ENCODE data around the gene RUNX1.

The RUNX1 gene

DNA sequence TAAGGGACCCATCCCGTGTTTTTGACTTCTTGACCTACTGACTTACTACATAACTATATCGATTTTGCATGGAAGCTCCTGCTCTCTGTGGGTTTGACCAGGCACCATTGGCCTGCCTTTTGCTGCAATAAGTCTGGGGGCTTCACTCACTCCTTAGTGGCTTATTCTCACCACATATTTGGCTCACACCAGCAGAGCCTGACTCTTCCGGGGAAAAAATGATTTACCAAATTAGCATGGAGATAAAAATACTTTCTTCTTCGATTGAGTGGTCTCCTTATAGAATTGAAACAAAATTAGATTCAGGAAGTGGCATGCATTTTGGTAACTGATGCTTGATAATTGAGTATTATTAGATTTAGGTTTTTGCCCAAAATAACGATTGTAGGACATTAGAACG, 129.7 kb downstream of the RUNX1 start:
- TF ChIP-seq, protein P1, sequence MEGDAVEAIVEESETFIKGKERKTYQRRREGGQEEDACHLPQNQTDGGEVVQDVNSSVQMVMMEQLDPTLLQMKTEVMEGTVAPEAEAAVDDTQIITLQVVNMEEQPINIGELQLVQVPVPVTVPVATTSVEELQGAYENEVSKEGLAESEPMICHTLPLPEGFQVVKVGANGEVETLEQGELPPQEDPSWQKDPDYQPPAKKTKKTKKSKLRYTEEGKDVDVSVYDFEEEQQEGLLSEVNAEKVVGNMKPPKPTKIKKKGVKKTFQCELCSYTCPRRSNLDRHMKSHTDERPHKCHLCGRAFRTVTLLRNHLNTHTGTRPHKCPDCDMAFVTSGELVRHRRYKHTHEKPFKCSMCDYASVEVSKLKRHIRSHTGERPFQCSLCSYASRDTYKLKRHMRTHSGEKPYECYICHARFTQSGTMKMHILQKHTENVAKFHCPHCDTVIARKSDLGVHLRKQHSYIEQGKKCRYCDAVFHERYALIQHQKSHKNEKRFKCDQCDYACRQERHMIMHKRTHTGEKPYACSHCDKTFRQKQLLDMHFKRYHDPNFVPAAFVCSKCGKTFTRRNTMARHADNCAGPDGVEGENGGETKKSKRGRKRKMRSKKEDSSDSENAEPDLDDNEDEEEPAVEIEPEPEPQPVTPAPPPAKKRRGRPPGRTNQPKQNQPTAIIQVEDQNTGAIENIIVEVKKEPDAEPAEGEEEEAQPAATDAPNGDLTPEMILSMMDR (IDR thresholded peaks at IDR 0.05; ENCODE audit: low read depth, low read length) = no peak
- DNase-seq (ENCODE audit: low read depth in 2 of 2) = no peak
- H3K4me3 ChIP-seq (replicated peaks in 1 of 2; ENCODE audit: low read depth in 2 of 2, low read length in 2 of 2) = no peak overlapping the region

DNA sequence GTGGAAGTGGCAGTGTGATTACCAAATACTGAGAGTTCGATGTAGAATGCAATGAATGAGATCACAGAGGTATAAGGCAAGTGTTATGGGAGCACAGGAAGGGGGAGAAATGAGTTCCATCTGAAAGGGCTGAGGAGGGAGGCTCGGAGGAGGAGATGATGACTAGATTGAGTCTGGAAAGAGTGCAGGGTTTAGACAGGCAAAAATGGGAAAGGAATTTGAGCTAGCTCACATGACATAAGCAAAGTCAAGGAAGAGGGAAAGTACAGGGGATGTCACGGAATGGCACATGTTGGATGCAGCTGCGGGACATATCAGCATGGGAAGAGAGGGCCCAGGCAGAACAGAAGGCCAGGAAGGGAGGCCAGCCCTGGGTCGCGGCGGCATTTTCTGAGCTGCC, 132.7 kb downstream of the RUNX1 start:
- H3K4me3 ChIP-seq (replicated peaks in 1 of 2; ENCODE audit: low read depth in 2 of 2, low read length in 2 of 2) = no peak overlapping the region
- TF ChIP-seq, protein P1 (IDR thresholded peaks at IDR 0.05; ENCODE audit: low read depth, low read length) = no peak

DNA sequence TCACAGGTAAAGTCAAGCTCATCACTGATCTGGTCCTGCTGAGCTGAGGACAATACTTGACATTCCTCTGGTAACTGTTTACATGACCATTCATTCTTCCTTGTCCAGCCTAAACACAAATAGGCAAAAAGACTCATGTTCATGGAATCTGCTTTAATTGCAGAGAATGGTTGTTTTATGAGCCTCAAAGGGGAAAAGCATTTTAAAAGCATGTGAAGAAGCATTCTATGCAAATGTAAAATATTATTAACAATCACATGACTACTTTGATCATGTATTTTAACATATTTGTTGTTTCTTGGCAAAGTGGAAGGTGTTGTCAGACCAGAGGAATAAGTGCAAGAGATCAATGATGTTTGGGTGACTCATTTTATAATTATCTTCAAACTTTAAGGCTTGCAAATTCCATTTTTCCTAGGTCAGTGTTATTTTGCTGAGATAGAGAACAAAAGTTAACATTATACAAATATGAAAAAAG, 133.7 kb downstream of the RUNX1 start:
- TF ChIP-seq, protein P1 (IDR thresholded peaks at IDR 0.05; ENCODE audit: low read depth, low read length) = no peak
- peak; percentile 25 to 61 for DNase-seq (ENCODE audit: low read depth in 2 of 2)
- no peak overlapping the region for H3K4me3 ChIP-seq (replicated peaks in 1 of 2; ENCODE audit: low read depth in 2 of 2, low read length in 2 of 2)

More for the DNA sequence above, 132.7 kb downstream of the RUNX1 start:
- peak; percentile 26 to 56 for DNase-seq (ENCODE audit: low read depth in 2 of 2)

DNA sequence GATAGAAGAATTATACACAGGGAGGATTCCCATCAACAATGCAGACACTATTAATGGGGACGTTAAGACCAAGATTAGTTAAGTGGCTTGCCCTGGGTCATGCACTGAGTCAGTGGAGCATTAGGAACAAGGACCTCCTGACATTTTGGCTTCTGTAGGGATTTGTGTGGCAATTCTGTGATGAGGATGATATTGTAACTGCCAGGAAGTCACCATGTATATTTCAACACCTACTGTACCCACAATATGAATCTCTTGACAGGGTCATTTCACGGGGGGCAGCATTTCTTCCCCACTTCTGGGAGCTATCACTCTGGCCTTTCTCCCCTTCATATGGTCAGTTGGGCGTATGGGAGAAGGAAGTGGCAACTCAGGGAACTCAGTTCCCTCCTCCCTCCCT, 134.9 kb downstream of the RUNX1 start:
- DNase-seq (ENCODE audit: low read depth in 2 of 2) = no peak
- TF ChIP-seq, protein P1 (IDR thresholded peaks at IDR 0.05; ENCODE audit: low read depth, low read length) = no peak
- no peak overlapping the region for H3K4me3 ChIP-seq (replicated peaks in 1 of 2; ENCODE audit: low read depth in 2 of 2, low read length in 2 of 2)

DNA sequence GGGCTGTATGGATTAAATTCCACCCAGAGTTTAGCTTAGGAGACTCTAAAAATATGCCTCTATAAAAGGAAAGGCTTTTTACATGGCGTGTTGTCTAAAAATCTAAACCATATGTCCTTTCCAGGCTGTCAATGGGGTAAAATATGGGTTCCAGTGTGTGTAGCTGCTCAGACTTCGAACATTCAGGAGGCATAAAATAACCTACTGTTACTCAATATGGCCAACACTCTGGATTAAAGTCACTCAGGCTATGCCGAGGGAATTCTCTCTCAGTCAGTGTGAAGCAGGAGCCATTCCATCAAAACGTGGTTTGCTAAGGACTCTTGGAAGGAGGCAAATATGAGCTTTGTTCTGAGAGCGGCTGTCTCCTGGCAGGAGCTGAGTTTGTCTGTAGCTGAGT, 135.3 kb downstream of the RUNX1 start:
- TF ChIP-seq, protein P1 (IDR thresholded peaks at IDR 0.05; ENCODE audit: low read depth, low read length) = no peak
- H3K4me3 ChIP-seq (replicated peaks in 1 of 2; ENCODE audit: low read depth in 2 of 2, low read length in 2 of 2) = no peak overlapping the region
- no peak for DNase-seq (ENCODE audit: low read depth in 2 of 2)

DNA sequence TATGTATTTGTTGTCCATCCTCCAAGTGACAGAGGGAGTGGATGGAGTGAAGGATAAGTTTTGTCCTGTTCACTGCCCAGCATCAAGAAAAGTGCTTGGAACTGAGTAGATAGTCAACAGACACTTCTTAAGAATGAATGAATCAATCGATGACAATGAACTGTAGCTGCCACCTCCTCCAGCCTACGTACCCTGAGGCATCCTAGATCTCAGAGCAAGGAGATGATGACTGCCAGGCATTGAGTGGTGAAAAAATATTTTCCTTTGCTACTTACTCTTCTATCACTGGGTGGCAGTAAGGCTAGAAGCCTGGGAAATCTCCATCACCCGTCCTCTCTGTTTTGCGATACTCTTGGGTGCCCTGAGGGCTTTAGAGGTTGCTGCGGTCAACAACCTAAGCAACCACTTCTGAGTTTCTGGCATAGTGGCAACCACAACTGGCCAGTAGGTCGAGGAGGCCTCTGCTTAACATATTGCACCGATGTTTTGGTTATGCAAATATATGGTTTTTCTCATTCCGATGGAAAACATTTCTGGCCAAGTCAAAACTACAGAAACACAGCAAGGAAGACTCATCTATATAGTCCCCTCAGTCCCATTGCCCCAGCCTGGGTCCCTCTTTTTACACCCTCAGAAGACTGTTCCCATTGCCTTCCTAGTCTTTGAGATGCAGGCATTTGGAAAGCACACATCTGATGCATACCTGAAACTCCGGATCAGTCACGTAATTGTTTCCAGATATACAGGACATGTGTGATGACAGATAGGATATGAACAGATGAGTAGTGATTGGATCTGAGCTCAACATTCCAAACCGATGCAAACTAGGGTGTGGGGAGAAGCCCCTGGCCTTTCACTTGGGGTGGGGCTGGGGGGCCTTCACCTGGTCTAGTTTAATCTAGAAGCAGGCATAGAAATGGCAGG, 136.8 kb downstream of the RUNX1 start:
- TF ChIP-seq, protein P1 (IDR thresholded peaks at IDR 0.05; ENCODE audit: low read depth, low read length) = no peak
- no peak for DNase-seq (ENCODE audit: low read depth in 2 of 2)
- no peak overlapping the region for H3K4me3 ChIP-seq (replicated peaks in 1 of 2; ENCODE audit: low read depth in 2 of 2, low read length in 2 of 2)

Measured in cardiac fibroblast (primary cell).